ENCODE measurements around the gene LRRN4CL.

Gene LRRN4CL

DNA sequence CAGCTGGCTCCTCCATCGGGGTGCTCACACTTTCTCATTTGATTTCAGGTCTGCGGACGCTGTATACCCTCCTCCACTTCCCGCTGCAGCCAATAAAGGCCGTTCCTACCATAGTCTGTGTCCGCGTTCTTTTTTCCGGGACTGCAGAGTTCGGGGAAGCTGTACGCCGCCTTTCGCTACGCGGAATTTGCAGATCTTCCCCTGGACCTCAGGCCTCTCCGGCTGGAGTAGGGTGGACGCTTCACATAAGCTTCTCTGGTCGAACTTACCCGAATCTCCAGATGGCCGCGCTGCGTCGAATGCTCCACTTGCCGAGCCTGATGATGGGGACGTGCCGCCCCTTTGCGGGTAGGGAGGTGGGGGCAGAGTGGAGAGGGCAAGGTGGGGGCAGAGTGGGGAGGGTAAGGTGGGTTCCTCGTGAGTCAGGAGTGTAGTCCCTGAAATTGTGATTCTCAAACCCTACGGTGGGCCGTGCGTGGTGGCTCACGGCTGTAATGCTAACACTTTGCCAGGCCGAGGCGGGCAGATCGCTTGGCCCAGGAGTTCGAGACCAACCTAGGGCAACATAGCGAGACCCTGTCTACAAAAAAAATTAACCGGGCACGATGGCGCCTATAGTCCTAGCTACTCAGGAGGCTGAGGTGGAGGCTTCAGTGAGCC is 23.6 kb downstream of the LRRN4CL start:
- TF ChIP-seq, protein P1, sequence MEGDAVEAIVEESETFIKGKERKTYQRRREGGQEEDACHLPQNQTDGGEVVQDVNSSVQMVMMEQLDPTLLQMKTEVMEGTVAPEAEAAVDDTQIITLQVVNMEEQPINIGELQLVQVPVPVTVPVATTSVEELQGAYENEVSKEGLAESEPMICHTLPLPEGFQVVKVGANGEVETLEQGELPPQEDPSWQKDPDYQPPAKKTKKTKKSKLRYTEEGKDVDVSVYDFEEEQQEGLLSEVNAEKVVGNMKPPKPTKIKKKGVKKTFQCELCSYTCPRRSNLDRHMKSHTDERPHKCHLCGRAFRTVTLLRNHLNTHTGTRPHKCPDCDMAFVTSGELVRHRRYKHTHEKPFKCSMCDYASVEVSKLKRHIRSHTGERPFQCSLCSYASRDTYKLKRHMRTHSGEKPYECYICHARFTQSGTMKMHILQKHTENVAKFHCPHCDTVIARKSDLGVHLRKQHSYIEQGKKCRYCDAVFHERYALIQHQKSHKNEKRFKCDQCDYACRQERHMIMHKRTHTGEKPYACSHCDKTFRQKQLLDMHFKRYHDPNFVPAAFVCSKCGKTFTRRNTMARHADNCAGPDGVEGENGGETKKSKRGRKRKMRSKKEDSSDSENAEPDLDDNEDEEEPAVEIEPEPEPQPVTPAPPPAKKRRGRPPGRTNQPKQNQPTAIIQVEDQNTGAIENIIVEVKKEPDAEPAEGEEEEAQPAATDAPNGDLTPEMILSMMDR (IDR thresholded peaks at IDR 0.05): no peak
- no peak for TF ChIP-seq ZFX (IDR thresholded peaks at IDR 0.05; ENCODE audit: borderline replicate concordance)
- H3K27ac ChIP-seq: peak overlapping the region; percentile 95

DNA sequence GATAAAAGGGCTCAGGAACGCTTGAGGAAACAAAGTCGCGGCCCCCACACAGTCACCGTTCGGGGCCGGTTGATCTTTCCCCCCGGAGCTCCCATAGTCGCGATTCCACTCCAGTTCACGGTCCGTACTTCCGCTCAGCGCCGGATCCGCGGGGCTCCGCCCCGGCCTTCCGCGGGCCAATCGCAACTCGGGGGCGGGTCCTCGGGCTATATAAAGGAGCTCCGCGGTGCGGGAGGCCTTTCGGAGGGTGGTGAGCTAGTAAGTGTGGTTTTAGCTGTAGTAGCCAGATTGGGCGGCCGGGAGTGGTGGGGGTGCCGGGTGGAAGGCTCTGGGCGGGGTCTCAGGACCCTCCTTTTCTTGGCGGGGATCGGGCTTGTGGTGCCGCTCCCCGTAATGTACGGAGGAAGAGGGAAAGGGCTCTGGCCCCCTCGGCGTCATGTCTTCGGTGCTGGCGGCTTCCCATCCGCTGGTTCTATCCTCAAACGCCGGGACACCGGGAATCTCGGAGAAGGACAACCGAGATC is 24.2 kb downstream of the LRRN4CL start, which contains the start of the genes C11orf98 and CSKMT:
Gene C11orf98, minus strand, starts transcription at position 136 of the 524 bp plus-strand sequence. Its CDS starts 41 bp downstream, at position 95.
Gene CSKMT, plus strand, starts transcription at position 238 of the 524 bp plus-strand sequence. CDS start 568 bp downstream, outside the sequence.
- TF ChIP-seq, protein P1 (IDR thresholded peaks at IDR 0.05): no peak
- no peak for TF ChIP-seq ZFX (IDR thresholded peaks at IDR 0.05; ENCODE audit: borderline replicate concordance)

DNA sequence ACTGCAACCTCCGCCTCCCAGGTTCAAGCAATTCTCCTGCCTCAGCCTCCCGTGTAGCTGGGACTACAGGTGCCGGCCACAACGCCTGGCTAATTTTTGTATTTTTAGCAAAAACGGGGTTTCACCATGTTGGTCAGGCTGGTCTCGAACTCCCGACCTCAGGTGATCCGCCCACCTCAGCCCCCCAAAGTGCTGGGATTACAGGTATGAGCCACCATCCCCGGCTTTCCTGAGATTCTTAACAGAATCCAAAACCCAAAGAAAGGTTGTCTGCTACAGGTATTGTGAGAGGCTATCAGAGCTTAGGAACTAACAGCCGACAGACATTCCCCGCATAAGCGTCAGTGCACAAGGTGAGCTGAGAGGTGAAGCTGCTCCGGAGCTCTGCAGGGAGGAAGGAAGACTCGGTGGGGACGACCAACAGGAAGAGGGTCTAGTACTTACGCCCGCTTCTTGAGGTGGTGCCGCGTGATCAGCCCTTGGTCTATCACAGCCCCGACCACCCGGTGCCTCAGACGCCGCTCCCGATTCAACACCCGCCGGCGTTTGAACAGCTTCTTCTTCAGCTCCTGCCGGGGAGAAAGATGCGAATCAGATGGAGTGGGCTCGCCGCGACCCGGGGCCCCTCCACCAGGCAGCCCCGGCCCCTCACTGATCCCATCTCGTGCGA is 24.8 kb downstream of the LRRN4CL start:
- TF ChIP-seq, protein P1 (IDR thresholded peaks at IDR 0.05): no peak
- TF ChIP-seq ZFX (IDR thresholded peaks at IDR 0.05; ENCODE audit: borderline replicate concordance): no peak
- H3K27ac ChIP-seq: peak overlapping the region; percentile 95

More for the DNA sequence above, 24.2 kb downstream of the LRRN4CL start, which contains the start of the genes C11orf98 and CSKMT:
- peak within 1 kb of the TSS; percentile 95 for H3K27ac ChIP-seq

DNA sequence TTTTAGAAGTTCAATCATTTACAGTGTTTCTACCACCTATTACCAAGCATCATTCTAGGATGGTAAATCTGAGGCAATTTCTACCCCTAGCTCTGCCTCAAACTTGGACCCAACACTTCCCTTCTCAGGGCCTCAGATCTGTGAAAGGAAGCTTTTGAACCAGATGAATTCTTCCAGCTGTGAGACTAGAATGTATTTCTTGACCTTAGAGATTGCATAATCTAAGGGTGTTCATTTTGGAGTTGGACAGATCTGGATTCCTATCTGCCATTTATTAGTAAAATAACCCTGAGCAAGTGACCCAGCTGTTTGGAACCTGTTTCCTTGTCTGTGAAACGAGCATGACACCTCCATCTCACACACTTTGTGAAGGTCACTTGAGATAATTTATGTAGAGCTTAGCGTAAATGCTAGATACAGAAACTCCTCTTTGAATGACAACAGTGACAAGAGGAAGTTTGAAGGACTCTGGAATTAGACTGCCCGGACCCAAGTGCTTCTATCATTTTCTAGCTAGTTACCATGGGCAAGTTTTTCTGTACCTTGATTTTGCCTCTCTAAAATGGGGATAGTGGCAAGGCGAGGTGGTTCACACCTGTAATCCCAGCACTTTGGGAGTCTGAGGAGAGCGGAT is 32.4 kb downstream of the LRRN4CL start:
- TF ChIP-seq ZFX (IDR thresholded peaks at IDR 0.05; ENCODE audit: borderline replicate concordance): no peak
- TF ChIP-seq, protein P1 (IDR thresholded peaks at IDR 0.05): no peak
- H3K27ac ChIP-seq: no peak overlapping the region

DNA sequence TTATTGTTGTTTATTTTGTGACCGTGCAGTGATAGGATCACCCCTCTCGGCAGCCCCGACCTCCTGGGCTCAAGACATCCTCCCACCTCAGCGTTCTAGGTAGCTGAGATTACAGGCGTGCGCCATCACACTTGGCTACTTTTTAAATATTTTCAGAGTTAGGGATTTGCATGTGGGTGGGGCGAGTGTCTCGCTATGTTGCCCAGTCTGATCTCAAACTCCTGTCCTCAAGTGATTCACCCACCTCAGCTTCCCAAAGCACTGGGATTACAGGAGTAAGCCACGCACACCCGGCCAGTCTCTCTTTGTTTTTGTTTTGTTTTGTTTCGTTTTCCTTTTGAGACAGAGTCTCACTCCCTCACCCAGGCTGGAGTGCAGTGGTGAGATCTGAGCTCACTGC is 35.0 kb downstream of the LRRN4CL start:
- no peak for TF ChIP-seq ZFX (IDR thresholded peaks at IDR 0.05; ENCODE audit: borderline replicate concordance)
- TF ChIP-seq, protein P1 (IDR thresholded peaks at IDR 0.05): no peak
- H3K27ac ChIP-seq: peak overlapping the region; percentile 94

DNA sequence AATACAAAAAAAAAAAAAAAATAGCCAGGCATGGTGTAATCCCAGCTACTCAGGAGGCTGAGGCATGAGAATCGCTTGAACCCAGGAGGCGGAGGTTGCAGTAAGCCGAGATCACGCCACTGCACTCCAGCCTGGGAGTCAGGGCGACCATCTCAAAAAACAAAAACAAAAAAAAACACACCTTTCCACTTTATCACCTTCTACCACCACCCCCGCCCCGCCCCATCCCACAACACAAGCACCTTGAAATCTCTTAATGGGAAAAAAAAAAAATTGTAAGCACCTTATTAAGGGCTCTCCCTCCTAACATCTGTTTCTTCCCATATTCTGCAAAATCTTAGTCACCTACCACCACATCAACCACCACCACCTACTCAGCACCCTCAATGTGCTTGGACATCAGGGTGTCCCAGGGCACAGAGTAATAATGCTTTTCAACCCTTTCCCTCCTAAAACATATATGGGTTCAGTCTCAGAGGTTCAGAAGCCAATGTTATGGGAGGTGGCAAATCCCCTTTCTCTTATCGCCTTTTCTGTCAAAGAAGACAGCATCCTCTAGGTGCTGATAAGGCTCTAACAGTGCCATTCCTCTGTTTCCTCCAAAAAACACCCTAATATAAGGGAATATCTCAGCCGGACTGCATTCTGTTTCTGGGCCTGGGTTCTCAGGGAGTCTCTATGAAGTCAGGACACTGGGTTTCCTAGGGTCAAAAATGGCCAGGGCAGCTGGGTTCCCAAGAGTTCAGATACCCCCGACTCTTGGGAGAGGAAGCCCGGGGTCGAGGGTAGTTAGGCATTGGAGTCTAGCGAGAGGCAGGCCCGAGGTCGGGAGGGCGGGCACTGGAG is 36.9 kb downstream of the LRRN4CL start:
- H3K27ac ChIP-seq: peak overlapping the region; percentile 94
- TF ChIP-seq ZFX (IDR thresholded peaks at IDR 0.05; ENCODE audit: borderline replicate concordance): no peak
- TF ChIP-seq, protein P1 (IDR thresholded peaks at IDR 0.05): no peak

DNA sequence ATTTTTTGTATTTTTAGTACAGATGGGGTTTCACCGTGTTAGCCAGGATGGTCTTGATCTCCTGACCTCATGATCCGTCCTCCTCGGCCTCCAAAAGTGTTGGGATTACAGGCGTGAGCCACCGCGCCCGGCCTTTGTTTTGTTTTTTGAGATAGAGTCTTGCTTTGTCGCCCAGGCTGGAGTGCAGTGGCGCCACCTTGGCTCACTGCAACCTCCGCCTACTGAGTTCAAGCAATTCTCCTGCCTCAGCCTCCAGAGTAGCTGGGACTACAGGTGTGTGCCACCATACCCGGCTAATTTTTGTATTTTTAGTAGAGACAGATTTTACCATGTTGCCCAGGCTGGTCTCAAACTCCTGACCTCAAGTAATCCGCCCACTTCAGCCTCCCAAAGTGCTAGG is 39.0 kb downstream of the LRRN4CL start:
- H3K27ac ChIP-seq: 0 out of 2 replicates have a peak overlapping the region, but pooled peaks have one; percentile 18
